Activated CD4-positive, CD25-positive, alpha-beta regulatory T cell treated with anti-CD3 and anti-CD28 coated beads, Interleukin-2, amount 50 U/mL, for 72 hours (primary cell): ENCODE results near the gene ROBO4.

ENCODE experiments used
- DNase-seq: peaks from one replicate; pipeline ENCODE4 v3.0.0; 2021

The ROBO4 gene

GRCh38 chr11:124897674-124898262 is at the start of gene ROBO4:
TSS of gene ROBO4 (minus strand) at chr11:124897865. CDS start at chr11:124897795, 70 bp downstream.
- no peak for DNase-seq

- DNase-seq = no peak
Observed at GRCh38 chr11:124946735-124947141, 49.1 kb upstream of the ROBO4 start.

- DNase-seq = no peak
Observed at GRCh38 chr11:124945826-124946225, 48.2 kb upstream of the ROBO4 start.

GRCh38 chr11:124944565-124944964 is 46.9 kb upstream of the ROBO4 start:
- no peak for DNase-seq

GRCh38 chr11:124943741-124944140 is 46.1 kb upstream of the ROBO4 start:
- no peak for DNase-seq

GRCh38 chr11:124943254-124943616 is 45.6 kb upstream of the ROBO4 start:
- no peak for DNase-seq

GRCh38 chr11:124942466-124943253 is 45.0 kb upstream of the ROBO4 start:
- DNase-seq = no peak

- no peak for DNase-seq
Observed at GRCh38 chr11:124941703-124942102, 44.0 kb upstream of the ROBO4 start.

GRCh38 chr11:124938970-124939369 is 41.3 kb upstream of the ROBO4 start:
- no peak for DNase-seq

GRCh38 chr11:124938206-124938765 is 40.6 kb upstream of the ROBO4 start:
- DNase-seq = no peak

GRCh38 chr11:124937336-124937935 is 39.8 kb upstream of the ROBO4 start:
- DNase-seq = no peak

GRCh38 chr11:124935548-124936514 is 38.2 kb upstream of the ROBO4 start, which contains the start of gene HEPACAM:
TSS of gene HEPACAM (minus strand) at chr11:124936047. CDS start at chr11:124936006, 41 bp downstream.
- no peak for DNase-seq

GRCh38 chr11:124934862-124935547 is 37.3 kb upstream of the ROBO4 start:
- no peak for DNase-seq

GRCh38 chr11:124930799-124931198 is 33.1 kb upstream of the ROBO4 start:
- DNase-seq = no peak

- no peak for DNase-seq
Observed at GRCh38 chr11:124928942-124929665, 31.4 kb upstream of the ROBO4 start.

- DNase-seq = no peak
Observed at GRCh38 chr11:124923296-124923695, 25.6 kb upstream of the ROBO4 start.

GRCh38 chr11:124922831-124923230 is 25.2 kb upstream of the ROBO4 start:
- DNase-seq = no peak

- peak; percentile 74 for DNase-seq
Observed at GRCh38 chr11:124920870-124921609, 23.4 kb upstream of the ROBO4 start.

GRCh38 chr11:124920356-124920755 is 22.7 kb upstream of the ROBO4 start:
- no peak for DNase-seq

GRCh38 chr11:124919898-124920297 is 22.2 kb upstream of the ROBO4 start:
- DNase-seq = no peak
